Measurements from ENCODE around the gene MAGEB2.

Gene MAGEB2

GRCh38 chrX:30217465-30217864 is 2.1 kb downstream of the MAGEB2 start:
- ATAC-seq (ENCODE audit: insufficient read depth, low read depth) (no peak), DNase-seq (no peak)
- Histone ChIP-seq H4K20me1 (ENCODE audit: insufficient read depth, low read length) (no peaks in the 10 kb centered on the region), H3K4me2 (ENCODE audit: insufficient read depth, low read length) (no peak overlapping the region), H3K79me2 (ENCODE audit: insufficient read depth, low read length) (no peaks in the 10 kb centered on the region), H3K9ac (ENCODE audit: low read depth, low read length) (no peak overlapping the region), H3K27ac (ENCODE audit: low read length) (no peak overlapping the region), H3K4me3 (ENCODE audit: low read depth in 1 of 2, low read length in 2 of 2) (no peak overlapping the region), H3K9me3 (ENCODE audit: insufficient read depth, low read length, severe bottlenecking) (no peaks in the 10 kb centered on the region), H3K36me3 (ENCODE audit: insufficient read depth, low read length) (no peaks in the 10 kb centered on the region), H2AFZ (ENCODE audit: low read depth, low read length) (no peak overlapping the region), H3K4me1 (ENCODE audit: insufficient read depth, low read length) (no peaks in the 10 kb centered on the region), H3K27me3 (ENCODE audit: insufficient read depth, low read length, poor library complexity) (no peaks in the 10 kb centered on the region)
- TF ChIP-seq EZH2 (IDR thresholded peaks at IDR 0.05; ENCODE audit: borderline replicate concordance, low read depth, low read length, severe bottlenecking) = no peak
- TF ChIP-seq CTCF (IDR thresholded peaks at IDR 0.05; ENCODE audit: borderline replicate concordance, extremely low read depth, low read length, poor library complexity, severe bottlenecking) = no peak

- Histone ChIP-seq H3K36me3 (ENCODE audit: insufficient read depth, low read length) (no peaks in the 10 kb centered on the region), H3K27me3 (ENCODE audit: insufficient read depth, low read length, poor library complexity) (no peaks in the 10 kb centered on the region), H3K79me2 (ENCODE audit: insufficient read depth, low read length) (no peaks in the 10 kb centered on the region), H3K9ac (ENCODE audit: low read depth, low read length) (no peak overlapping the region), H3K9me3 (ENCODE audit: insufficient read depth, low read length, severe bottlenecking) (no peaks in the 10 kb centered on the region), H3K27ac (ENCODE audit: low read length) (no peak overlapping the region), H4K20me1 (ENCODE audit: insufficient read depth, low read length) (no peaks in the 10 kb centered on the region), H2AFZ (ENCODE audit: low read depth, low read length) (no peak overlapping the region), H3K4me2 (ENCODE audit: insufficient read depth, low read length) (no peak overlapping the region), H3K4me1 (ENCODE audit: insufficient read depth, low read length) (no peaks in the 10 kb centered on the region), H3K4me3 (ENCODE audit: low read depth in 1 of 2, low read length in 2 of 2) (no peak overlapping the region)
- no peak for ATAC-seq (ENCODE audit: insufficient read depth, low read depth)
- TF ChIP-seq CTCF (IDR thresholded peaks at IDR 0.05; ENCODE audit: borderline replicate concordance, extremely low read depth, low read length, poor library complexity, severe bottlenecking) (no peak), EZH2 (IDR thresholded peaks at IDR 0.05; ENCODE audit: borderline replicate concordance, low read depth, low read length, severe bottlenecking) (no peak)
- DNase-seq = no peak
Measured at GRCh38 chrX:30219372-30219771, 4.0 kb downstream of the MAGEB2 start.

- TF ChIP-seq CTCF (IDR thresholded peaks at IDR 0.05; ENCODE audit: borderline replicate concordance, extremely low read depth, low read length, poor library complexity, severe bottlenecking) = no peak
- no peak for TF ChIP-seq EZH2 (IDR thresholded peaks at IDR 0.05; ENCODE audit: borderline replicate concordance, low read depth, low read length, severe bottlenecking)
- Histone ChIP-seq H3K36me3 (ENCODE audit: insufficient read depth, low read length) (no peaks in the 10 kb centered on the region), H2AFZ (ENCODE audit: low read depth, low read length) (no peak overlapping the region), H3K4me2 (ENCODE audit: insufficient read depth, low read length) (no peak overlapping the region), H3K27me3 (ENCODE audit: insufficient read depth, low read length, poor library complexity) (no peaks in the 10 kb centered on the region), H3K4me3 (ENCODE audit: low read depth in 1 of 2, low read length in 2 of 2) (no peak overlapping the region), H3K27ac (ENCODE audit: low read length) (no peak overlapping the region), H3K4me1 (ENCODE audit: insufficient read depth, low read length) (no peaks in the 10 kb centered on the region), H3K9me3 (ENCODE audit: insufficient read depth, low read length, severe bottlenecking) (no peaks in the 10 kb centered on the region), H4K20me1 (ENCODE audit: insufficient read depth, low read length) (no peaks in the 10 kb centered on the region), H3K79me2 (ENCODE audit: insufficient read depth, low read length) (no peaks in the 10 kb centered on the region), H3K9ac (ENCODE audit: low read depth, low read length) (no peak overlapping the region)
- ATAC-seq (ENCODE audit: insufficient read depth, low read depth) = no peak
- no peak for DNase-seq
Measured at GRCh38 chrX:30220661-30221060, 5.3 kb downstream of the MAGEB2 start.

GRCh38 chrX:30224536-30224935 is 9.2 kb downstream of the MAGEB2 start:
- Histone ChIP-seq H3K9ac (ENCODE audit: low read depth, low read length) (no peak overlapping the region), H4K20me1 (ENCODE audit: insufficient read depth, low read length) (no peaks in the 10 kb centered on the region), H3K27me3 (ENCODE audit: insufficient read depth, low read length, poor library complexity) (no peaks in the 10 kb centered on the region), H3K79me2 (ENCODE audit: insufficient read depth, low read length) (no peaks in the 10 kb centered on the region), H3K4me2 (ENCODE audit: insufficient read depth, low read length) (no peak overlapping the region), H3K4me3 (ENCODE audit: low read depth in 1 of 2, low read length in 2 of 2) (no peak overlapping the region), H3K4me1 (ENCODE audit: insufficient read depth, low read length) (no peaks in the 10 kb centered on the region), H3K36me3 (ENCODE audit: insufficient read depth, low read length) (no peaks in the 10 kb centered on the region), H3K9me3 (ENCODE audit: insufficient read depth, low read length, severe bottlenecking) (no peaks in the 10 kb centered on the region), H3K27ac (ENCODE audit: low read length) (no peak overlapping the region), H2AFZ (ENCODE audit: low read depth, low read length) (no peak overlapping the region)
- no peak for TF ChIP-seq CTCF (IDR thresholded peaks at IDR 0.05; ENCODE audit: borderline replicate concordance, extremely low read depth, low read length, poor library complexity, severe bottlenecking)
- TF ChIP-seq EZH2 (IDR thresholded peaks at IDR 0.05; ENCODE audit: borderline replicate concordance, low read depth, low read length, severe bottlenecking) = no peak
- DNase-seq (no peak), ATAC-seq (ENCODE audit: insufficient read depth, low read depth) (no peak)

Data from DND-41 (cell line).